Stimulated activated CD4-positive, alpha-beta T cell treated with anti-CD3 and anti-CD28 coated beads, Interleukin-2, amount 100 ng/mL, for 48 hours (primary cell): ENCODE measurements around the gene VPS11.

Experiments
- DNase-seq, 2 donors: peaks; one replicate each; pipeline ENCODE4 v3.0.0-alpha.2; 2020

The VPS11 gene

GRCh38 chr11:119126675-119127268, 59.2 kb downstream of the VPS11 start:
- DNase-seq, result no peak

DNA sequence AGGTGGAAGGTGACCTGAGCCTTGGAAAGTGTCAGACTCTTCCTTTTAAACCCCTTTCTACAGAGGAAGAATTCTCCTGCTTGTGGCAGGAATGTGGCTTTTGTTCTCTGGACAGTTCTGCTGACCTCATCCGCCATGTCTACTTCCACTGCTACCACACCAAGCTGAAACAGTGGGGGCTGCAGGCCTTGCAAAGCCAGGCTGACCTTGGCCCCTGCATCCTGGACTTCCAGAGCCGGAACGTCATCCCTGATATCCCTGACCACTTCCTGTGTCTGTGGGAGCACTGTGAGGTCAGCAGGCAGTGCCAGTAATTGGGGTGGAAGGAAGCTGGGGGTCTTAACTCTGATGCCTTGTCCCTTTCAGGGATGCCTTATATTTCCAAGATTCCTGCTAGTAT, 63.0 kb downstream of the VPS11 start:
- no peak for DNase-seq
